ENCODE results near the gene ERBB4.

Gene ERBB4

GRCh38 chr2:211468877-211469663, 1069.5 kb downstream of the ERBB4 start:
- Histone ChIP-seq H4K20me1 (no peaks in the 10 kb centered on the region), H3K27me3 (no peaks in the 10 kb centered on the region)
- no peak for TF ChIP-seq Cebpa-rat (IDR thresholded peaks at IDR 0.05)

GRCh38 chr2:211468217-211468616, 1070.4 kb downstream of the ERBB4 start:
- H3K9me3 ChIP-seq, result no peaks in the 10 kb centered on the region
- H4K20me1 ChIP-seq, result no peaks in the 10 kb centered on the region
- H3K27me3 ChIP-seq, result no peaks in the 10 kb centered on the region
- no peak for TF ChIP-seq Cebpa-rat (IDR thresholded peaks at IDR 0.05)
- no peaks in the 10 kb centered on the region for H3K36me3 ChIP-seq
- H3K27ac ChIP-seq, result no peak overlapping the region
- no peak overlapping the region for H3K4me2 ChIP-seq
- no peak overlapping the region for H3K9ac ChIP-seq
- H3K4me1 ChIP-seq, result no peaks in the 10 kb centered on the region
- H3K4me3 ChIP-seq, result no peak overlapping the region

More at GRCh38 chr2:211468877-211469663, 1069.5 kb downstream of the ERBB4 start:
- no peak overlapping the region for H3K4me2 ChIP-seq
- H3K4me1 ChIP-seq, result no peaks in the 10 kb centered on the region
- H3K4me3 ChIP-seq, result no peak overlapping the region
- no peaks in the 10 kb centered on the region for H3K9me3 ChIP-seq
- H3K9ac ChIP-seq, result no peak overlapping the region
- H3K36me3 ChIP-seq, result no peaks in the 10 kb centered on the region
- H3K27ac ChIP-seq, result no peak overlapping the region

- TF ChIP-seq Cebpa-rat (IDR thresholded peaks at IDR 0.05), result no peak
- Histone ChIP-seq H3K27me3 (no peaks in the 10 kb centered on the region), H4K20me1 (no peaks in the 10 kb centered on the region), H3K4me1 (no peaks in the 10 kb centered on the region), H3K9me3 (no peaks in the 10 kb centered on the region), H3K4me2 (no peak overlapping the region), H3K27ac (no peak overlapping the region), H3K36me3 (no peaks in the 10 kb centered on the region), H3K4me3 (no peak overlapping the region), H3K9ac (no peak overlapping the region)
These were observed 1075.2 kb downstream of the ERBB4 start for GRCh38 chr2:211463397-211463796.

GRCh38 chr2:211458974-211459373, 1079.6 kb downstream of the ERBB4 start:
- H3K4me3 ChIP-seq, result no peak overlapping the region
- no peak overlapping the region for H3K27ac ChIP-seq
- TF ChIP-seq Cebpa-rat (IDR thresholded peaks at IDR 0.05), result no peak
- H3K9me3 ChIP-seq, result no peaks in the 10 kb centered on the region
- no peak overlapping the region for H3K4me2 ChIP-seq
- H3K4me1 ChIP-seq, result no peaks in the 10 kb centered on the region
- H4K20me1 ChIP-seq, result no peaks in the 10 kb centered on the region
- no peaks in the 10 kb centered on the region for H3K36me3 ChIP-seq
- no peak overlapping the region for H3K9ac ChIP-seq
- H3K27me3 ChIP-seq, result no peaks in the 10 kb centered on the region

GRCh38 chr2:211457325-211457724, 1081.3 kb downstream of the ERBB4 start:
- no peak overlapping the region for H3K4me3 ChIP-seq

GRCh38 chr2:211455216-211455841, 1083.3 kb downstream of the ERBB4 start:
- H3K27me3 ChIP-seq, result no peaks in the 10 kb centered on the region
- no peaks in the 10 kb centered on the region for H3K36me3 ChIP-seq
- no peak overlapping the region for H3K4me3 ChIP-seq
- no peaks in the 10 kb centered on the region for H3K9me3 ChIP-seq
- no peaks in the 10 kb centered on the region for H3K4me1 ChIP-seq
- TF ChIP-seq Cebpa-rat (IDR thresholded peaks at IDR 0.05), result no peak
- H4K20me1 ChIP-seq, result no peaks in the 10 kb centered on the region
- no peak overlapping the region for H3K4me2 ChIP-seq
- H3K9ac ChIP-seq, result no peak overlapping the region
- H3K27ac ChIP-seq, result no peak overlapping the region

More at GRCh38 chr2:211457325-211457724, 1081.3 kb downstream of the ERBB4 start:
- no peak overlapping the region for H3K9ac ChIP-seq
- no peak overlapping the region for H3K4me2 ChIP-seq
- no peak overlapping the region for H3K27ac ChIP-seq
- no peaks in the 10 kb centered on the region for H3K4me1 ChIP-seq
- no peaks in the 10 kb centered on the region for H3K36me3 ChIP-seq
- no peak for TF ChIP-seq Cebpa-rat (IDR thresholded peaks at IDR 0.05)
- no peaks in the 10 kb centered on the region for H4K20me1 ChIP-seq
- no peaks in the 10 kb centered on the region for H3K27me3 ChIP-seq
- H3K9me3 ChIP-seq, result no peaks in the 10 kb centered on the region

GRCh38 chr2:211454679-211455078, 1083.9 kb downstream of the ERBB4 start:
- no peak overlapping the region for H3K9ac ChIP-seq
- no peak overlapping the region for H3K4me3 ChIP-seq
- no peaks in the 10 kb centered on the region for H4K20me1 ChIP-seq
- H3K4me1 ChIP-seq, result no peaks in the 10 kb centered on the region
- no peak overlapping the region for H3K27ac ChIP-seq
- no peaks in the 10 kb centered on the region for H3K9me3 ChIP-seq
- no peaks in the 10 kb centered on the region for H3K27me3 ChIP-seq
- H3K36me3 ChIP-seq, result no peaks in the 10 kb centered on the region
- no peak for TF ChIP-seq Cebpa-rat (IDR thresholded peaks at IDR 0.05)
- H3K4me2 ChIP-seq, result no peak overlapping the region

GRCh38 chr2:211453311-211453887, 1085.2 kb downstream of the ERBB4 start:
- H3K27ac ChIP-seq, result no peak overlapping the region
- no peaks in the 10 kb centered on the region for H3K36me3 ChIP-seq
- TF ChIP-seq Cebpa-rat (IDR thresholded peaks at IDR 0.05), result no peak
- no peaks in the 10 kb centered on the region for H3K27me3 ChIP-seq
- no peaks in the 10 kb centered on the region for H4K20me1 ChIP-seq
- no peaks in the 10 kb centered on the region for H3K9me3 ChIP-seq
- no peak overlapping the region for H3K9ac ChIP-seq
- H3K4me2 ChIP-seq, result no peak overlapping the region
- H3K4me3 ChIP-seq, result no peak overlapping the region
- no peaks in the 10 kb centered on the region for H3K4me1 ChIP-seq

GRCh38 chr2:211451642-211452041, 1087.0 kb downstream of the ERBB4 start:
- no peak for TF ChIP-seq Cebpa-rat (IDR thresholded peaks at IDR 0.05)
- no peaks in the 10 kb centered on the region for H4K20me1 ChIP-seq
- H3K27me3 ChIP-seq, result no peaks in the 10 kb centered on the region
- no peaks in the 10 kb centered on the region for H3K36me3 ChIP-seq
- no peaks in the 10 kb centered on the region for H3K9me3 ChIP-seq
- H3K4me1 ChIP-seq, result no peaks in the 10 kb centered on the region
- no peak overlapping the region for H3K9ac ChIP-seq
- no peak overlapping the region for H3K4me3 ChIP-seq
- H3K4me2 ChIP-seq, result no peak overlapping the region
- no peak overlapping the region for H3K27ac ChIP-seq

GRCh38 chr2:211449819-211450218, 1088.8 kb downstream of the ERBB4 start:
- no peak for TF ChIP-seq Cebpa-rat (IDR thresholded peaks at IDR 0.05)
- Histone ChIP-seq H3K27ac (no peak overlapping the region), H3K9ac (no peak overlapping the region), H3K4me1 (no peaks in the 10 kb centered on the region), H3K27me3 (no peaks in the 10 kb centered on the region), H3K36me3 (no peaks in the 10 kb centered on the region), H4K20me1 (no peaks in the 10 kb centered on the region), H3K4me3 (no peak overlapping the region), H3K9me3 (no peaks in the 10 kb centered on the region), H3K4me2 (no peak overlapping the region)

Data from BLaER1 (cell line).